ENCODE measurements around the gene ACTN2.

DNA sequence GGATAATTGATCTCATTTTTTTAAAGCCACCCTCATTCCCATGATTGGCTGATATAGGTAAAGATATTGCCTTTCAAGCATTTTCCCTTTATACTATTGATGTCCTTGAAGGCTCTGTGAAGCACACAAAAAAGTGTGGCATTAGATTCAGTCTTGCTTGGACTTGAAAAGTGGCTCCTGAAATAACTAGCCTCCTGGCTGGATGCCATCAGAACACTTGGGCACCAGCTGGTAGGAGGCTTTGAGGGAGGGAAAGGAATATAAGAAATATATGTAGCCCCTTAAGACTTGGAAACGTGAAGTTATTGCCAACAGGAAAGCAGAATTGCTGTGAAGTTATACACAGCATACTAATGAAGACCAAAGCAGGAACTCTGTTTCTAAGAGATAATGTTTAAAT, 122.8 kb downstream of the ACTN2 start:
- no peak for TF ChIP-seq POLR2AphosphoS5 (IDR thresholded peaks at IDR 0.05)
- TF ChIP-seq, protein P1, sequence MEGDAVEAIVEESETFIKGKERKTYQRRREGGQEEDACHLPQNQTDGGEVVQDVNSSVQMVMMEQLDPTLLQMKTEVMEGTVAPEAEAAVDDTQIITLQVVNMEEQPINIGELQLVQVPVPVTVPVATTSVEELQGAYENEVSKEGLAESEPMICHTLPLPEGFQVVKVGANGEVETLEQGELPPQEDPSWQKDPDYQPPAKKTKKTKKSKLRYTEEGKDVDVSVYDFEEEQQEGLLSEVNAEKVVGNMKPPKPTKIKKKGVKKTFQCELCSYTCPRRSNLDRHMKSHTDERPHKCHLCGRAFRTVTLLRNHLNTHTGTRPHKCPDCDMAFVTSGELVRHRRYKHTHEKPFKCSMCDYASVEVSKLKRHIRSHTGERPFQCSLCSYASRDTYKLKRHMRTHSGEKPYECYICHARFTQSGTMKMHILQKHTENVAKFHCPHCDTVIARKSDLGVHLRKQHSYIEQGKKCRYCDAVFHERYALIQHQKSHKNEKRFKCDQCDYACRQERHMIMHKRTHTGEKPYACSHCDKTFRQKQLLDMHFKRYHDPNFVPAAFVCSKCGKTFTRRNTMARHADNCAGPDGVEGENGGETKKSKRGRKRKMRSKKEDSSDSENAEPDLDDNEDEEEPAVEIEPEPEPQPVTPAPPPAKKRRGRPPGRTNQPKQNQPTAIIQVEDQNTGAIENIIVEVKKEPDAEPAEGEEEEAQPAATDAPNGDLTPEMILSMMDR (IDR thresholded peaks at IDR 0.05) = no peak
